ENCODE data around the gene PRRG4. TPM values are rescaled to one million over a fixed set of nuclear protein-coding genes. Genes with fewer than 3 reads are reported as not detected.
"Not testable (repeated sequence)": the region's sequence is repeated elsewhere in the genome, so short reads cannot be mapped to it uniquely, and the experiment has no call there.

The PRRG4 gene
- total RNA-seq, 1 donor = 0.36 TPM

DNA sequence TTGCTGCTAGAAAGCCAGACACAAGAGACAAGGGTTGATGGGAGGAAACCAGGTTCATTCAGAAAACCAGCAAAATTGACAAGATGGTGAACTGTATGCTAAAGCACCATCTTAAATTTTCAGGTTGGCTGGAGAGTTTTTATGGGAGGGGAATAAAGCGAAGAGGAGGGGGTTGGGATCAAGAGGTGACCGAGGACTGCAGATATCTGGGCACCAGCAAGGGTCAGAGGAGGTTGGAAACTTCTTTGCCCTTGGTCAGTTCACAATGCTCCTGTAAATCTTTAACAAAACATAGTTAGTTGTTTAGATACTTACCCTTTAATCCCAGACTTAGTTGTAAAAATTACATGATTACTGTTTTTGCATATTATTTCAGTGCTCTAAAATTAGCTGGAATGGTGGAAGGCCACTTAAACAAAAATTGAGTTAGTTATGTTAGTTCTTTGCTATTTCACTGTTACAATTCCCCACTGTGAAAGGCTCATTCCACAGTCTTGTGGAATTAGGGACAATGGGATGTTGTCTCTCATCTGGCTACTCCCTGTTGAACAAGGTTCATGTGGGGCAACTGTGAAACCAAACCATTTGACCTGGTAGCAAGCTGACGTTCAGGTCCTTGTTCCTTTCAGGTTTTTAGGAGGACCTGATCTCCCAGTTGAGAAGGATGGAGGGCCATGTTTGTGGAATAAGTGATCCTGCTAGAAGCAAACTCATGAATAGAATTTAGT, 32.3 kb downstream of the PRRG4 start:
- H3K4me1 ChIP-seq (ENCODE audit: insufficient read depth, low read length) = no peaks in the 10 kb centered on the region

DNA sequence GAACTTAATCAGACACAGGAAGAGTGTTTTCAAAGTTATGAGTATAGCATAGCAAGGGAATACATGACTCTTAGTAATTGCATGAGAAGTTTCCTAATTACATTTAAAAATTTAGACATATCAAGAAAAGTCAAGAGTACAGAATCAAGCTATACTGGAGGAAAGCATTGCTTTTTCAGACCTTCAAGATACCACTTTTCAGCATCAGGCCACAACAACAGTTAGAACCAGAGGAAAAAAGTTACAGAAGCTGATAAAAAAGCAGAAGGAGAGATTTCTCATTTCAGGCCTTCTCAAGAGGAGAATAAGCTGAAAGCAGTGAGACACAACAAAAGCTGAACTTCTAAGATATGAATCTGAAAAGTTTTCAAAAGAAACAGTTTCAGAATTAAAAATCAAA, 34.8 kb downstream of the PRRG4 start:
- Histone ChIP-seq H3K79me2 (ENCODE audit: insufficient read depth, low read length) (no peaks in the 10 kb centered on the region), H3K27ac (ENCODE audit: low read depth, low read length) (no peak overlapping the region), H2AFZ (ENCODE audit: low read length) (no peak overlapping the region), H4K20me1 (ENCODE audit: insufficient read depth, low read length) (no peaks in the 10 kb centered on the region), H3K27me3 (ENCODE audit: insufficient read depth, low read length) (peaks cover 6% of the 10 kb centered on the region), H3K36me3 (ENCODE audit: insufficient read depth, low read length) (no peaks in the 10 kb centered on the region), H3K4me1 (ENCODE audit: insufficient read depth, low read length) (no peaks in the 10 kb centered on the region), H3K4me2 (ENCODE audit: insufficient read depth, low read length) (no peak overlapping the region), H3K9me3 (ENCODE audit: low read depth, low read length) (no peaks in the 10 kb centered on the region), H3K4me3 (ENCODE audit: insufficient read depth, low read length) (no peak overlapping the region)
- TF ChIP-seq CTCF (IDR thresholded peaks at IDR 0.05; ENCODE audit: extremely low read depth, low read depth, low read length) = no peak
- no peak for DNase-seq (ENCODE audit: insufficient read length, low spot score, missing footprints)

More for the DNA sequence above, 32.3 kb downstream of the PRRG4 start:
- no peak overlapping the region for H2AFZ ChIP-seq (ENCODE audit: low read length)
- no peaks in the 10 kb centered on the region for H3K9me3 ChIP-seq (ENCODE audit: low read depth, low read length)
- no peak overlapping the region for H3K4me3 ChIP-seq (ENCODE audit: insufficient read depth, low read length)
- H3K79me2 ChIP-seq (ENCODE audit: insufficient read depth, low read length) = no peaks in the 10 kb centered on the region
- no peak overlapping the region for H3K27ac ChIP-seq (ENCODE audit: low read depth, low read length)
- DNase-seq (ENCODE audit: insufficient read length, low spot score, missing footprints) = no peak
- H3K36me3 ChIP-seq (ENCODE audit: insufficient read depth, low read length) = no peaks in the 10 kb centered on the region
- no peaks in the 10 kb centered on the region for H4K20me1 ChIP-seq (ENCODE audit: insufficient read depth, low read length)
- H3K4me2 ChIP-seq (ENCODE audit: insufficient read depth, low read length) = no peak overlapping the region
- TF ChIP-seq CTCF (IDR thresholded peaks at IDR 0.05; ENCODE audit: extremely low read depth, low read depth, low read length) = no peak
- H3K27me3 ChIP-seq (ENCODE audit: insufficient read depth, low read length) = peaks cover 9% of the 10 kb centered on the region

GRCh38 chr11:32868752-32869151, 39.0 kb downstream of the PRRG4 start:
- not testable (repeated sequence) for H3K27ac ChIP-seq (ENCODE audit: low read depth, low read length); H3K4me3 ChIP-seq (ENCODE audit: insufficient read depth, low read length); H3K79me2 ChIP-seq (ENCODE audit: insufficient read depth, low read length); H3K27me3 ChIP-seq (ENCODE audit: insufficient read depth, low read length); H4K20me1 ChIP-seq (ENCODE audit: insufficient read depth, low read length); H3K4me1 ChIP-seq (ENCODE audit: insufficient read depth, low read length); DNase-seq (ENCODE audit: insufficient read length, low spot score, missing footprints); H3K36me3 ChIP-seq (ENCODE audit: insufficient read depth, low read length); H3K9me3 ChIP-seq (ENCODE audit: low read depth, low read length); H3K4me2 ChIP-seq (ENCODE audit: insufficient read depth, low read length); H2AFZ ChIP-seq (ENCODE audit: low read length)

GRCh38 chr11:32870676-32871075, 40.9 kb downstream of the PRRG4 start:
- Histone ChIP-seq H3K27ac (ENCODE audit: low read depth, low read length) (no peak overlapping the region), H3K9me3 (ENCODE audit: low read depth, low read length) (no peaks in the 10 kb centered on the region), H3K4me2 (ENCODE audit: insufficient read depth, low read length) (no peak overlapping the region), H3K79me2 (ENCODE audit: insufficient read depth, low read length) (no peaks in the 10 kb centered on the region), H3K36me3 (ENCODE audit: insufficient read depth, low read length) (no peaks in the 10 kb centered on the region), H3K27me3 (ENCODE audit: insufficient read depth, low read length) (peaks cover 3% of the 10 kb centered on the region), H3K4me1 (ENCODE audit: insufficient read depth, low read length) (no peaks in the 10 kb centered on the region), H4K20me1 (ENCODE audit: insufficient read depth, low read length) (no peaks in the 10 kb centered on the region), H2AFZ (ENCODE audit: low read length) (no peak overlapping the region), H3K4me3 (ENCODE audit: insufficient read depth, low read length) (no peak overlapping the region)
- peak; percentile 28 for TF ChIP-seq CTCF (IDR thresholded peaks at IDR 0.05; ENCODE audit: extremely low read depth, low read depth, low read length)
- no peak for DNase-seq (ENCODE audit: insufficient read length, low spot score, missing footprints)

Data from osteoblast (primary cell).